Stromal cell of bone marrow (primary cell): ENCODE measurements around the gene HPS1.
A peak's percentile ranks its signal among the peaks of the same experiment; 100 is the strongest.

Source experiments
- DNase-seq: peaks from one replicate; pipeline ENCODE4 v3.0.0-alpha.2; 2012; ENCODE audit warnings: low read depth

HPS1 gene

DNA sequence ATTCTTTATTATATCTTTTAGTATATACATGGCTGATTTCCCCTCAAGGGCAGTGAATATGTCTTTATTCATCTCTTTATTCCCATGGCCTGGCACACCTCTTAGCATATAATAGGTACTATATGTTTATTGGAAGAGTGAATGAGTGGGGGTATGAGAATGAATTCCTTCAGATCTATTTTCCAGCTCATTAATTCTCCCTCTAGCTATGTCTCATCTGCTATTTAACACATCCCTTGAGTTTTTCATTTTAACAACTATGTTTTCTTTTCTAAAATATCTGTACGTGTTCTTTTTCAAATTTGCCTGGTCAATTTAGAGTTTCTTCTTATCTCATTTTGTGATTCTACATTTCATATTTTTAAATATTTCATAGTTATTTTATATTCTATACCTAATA lies 14.4 kb downstream of the HPS1 start:
- no peak for DNase-seq

- DNase-seq = no peak
Measured at GRCh38 chr10:98431016-98431415, 15.7 kb downstream of the HPS1 start.

DNA sequence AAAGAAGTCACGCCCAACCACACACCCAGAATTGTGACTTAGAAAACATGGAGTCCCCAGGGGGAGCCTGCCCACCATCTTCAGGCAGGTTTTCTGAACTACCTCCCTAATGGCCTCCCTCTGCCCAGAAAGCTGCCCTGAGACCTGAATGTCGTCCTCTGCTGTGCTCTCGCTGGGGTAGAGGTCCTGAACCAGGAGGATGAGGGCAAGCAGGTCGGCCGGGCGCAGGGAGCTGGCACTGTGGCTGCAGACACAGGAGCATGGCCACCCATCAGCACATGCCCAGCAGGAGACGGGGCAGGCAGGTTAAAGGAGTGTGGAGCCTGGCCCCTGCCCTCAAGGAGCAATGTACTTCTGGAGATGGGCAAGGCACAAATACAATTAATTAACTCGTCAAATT lies 16.3 kb downstream of the HPS1 start:
- DNase-seq = no peak

DNA sequence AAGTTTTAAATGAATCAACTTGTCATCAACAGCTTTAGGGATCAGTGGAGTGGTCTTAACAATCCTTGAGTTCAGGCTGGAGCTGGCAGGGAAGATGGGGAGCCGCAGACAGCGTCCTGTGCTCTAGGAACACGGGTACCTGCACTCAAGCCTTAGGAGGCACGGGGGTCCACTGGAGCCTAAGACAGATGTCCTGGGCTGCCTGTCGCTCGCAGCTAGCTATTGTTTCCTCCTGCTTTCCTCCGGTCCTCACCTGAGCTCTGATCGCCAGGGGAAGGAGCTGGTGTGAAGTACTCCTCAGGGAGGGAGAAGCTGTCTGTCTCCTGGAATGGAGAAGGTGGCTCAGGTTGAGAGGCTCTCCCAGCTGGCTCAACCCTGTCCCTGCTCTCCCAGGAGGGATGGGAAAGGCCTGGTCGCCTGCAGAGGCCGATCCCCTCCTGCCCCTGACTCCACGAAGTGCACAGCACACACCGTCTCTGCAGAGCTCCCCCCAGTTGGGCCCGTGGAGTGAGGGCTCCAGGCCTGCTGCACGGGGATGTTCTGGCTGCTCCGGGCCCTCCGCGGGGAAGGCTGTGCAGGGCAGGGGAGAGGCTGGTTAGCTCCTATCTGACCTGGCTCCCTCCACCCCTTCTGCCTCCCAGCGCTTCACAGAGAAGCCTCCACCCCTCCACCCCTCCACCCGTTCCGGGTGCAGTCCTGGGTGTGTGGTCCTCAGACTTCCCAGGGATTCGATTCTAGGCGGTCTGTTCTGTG lies 17.2 kb downstream of the HPS1 start:
- DNase-seq = no peak

DNA sequence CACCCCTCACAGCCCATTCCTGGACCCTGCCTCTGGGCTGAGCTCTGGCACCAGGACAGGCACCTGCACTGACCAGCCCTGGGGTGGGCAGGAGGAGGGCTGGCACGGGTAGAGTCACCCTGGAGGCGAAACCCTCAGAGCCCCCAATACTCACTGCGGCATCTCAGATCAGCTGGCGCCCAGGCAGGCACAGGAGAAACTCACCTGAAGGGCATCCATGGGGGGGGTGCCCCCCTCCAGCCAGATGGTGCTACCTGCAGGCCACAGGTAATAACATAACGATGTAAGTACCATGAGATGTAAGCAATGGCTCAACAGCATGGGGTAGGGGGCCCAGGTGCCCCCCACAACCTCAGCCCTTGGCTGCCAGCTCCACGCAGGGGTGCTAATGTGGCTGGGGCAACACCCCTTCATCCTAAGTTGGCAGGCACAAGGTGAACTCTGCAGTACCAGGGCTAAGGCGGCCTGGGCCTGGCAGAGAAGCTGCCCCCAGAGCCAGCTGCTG lies 19.7 kb downstream of the HPS1 start:
- DNase-seq = no peak

DNA sequence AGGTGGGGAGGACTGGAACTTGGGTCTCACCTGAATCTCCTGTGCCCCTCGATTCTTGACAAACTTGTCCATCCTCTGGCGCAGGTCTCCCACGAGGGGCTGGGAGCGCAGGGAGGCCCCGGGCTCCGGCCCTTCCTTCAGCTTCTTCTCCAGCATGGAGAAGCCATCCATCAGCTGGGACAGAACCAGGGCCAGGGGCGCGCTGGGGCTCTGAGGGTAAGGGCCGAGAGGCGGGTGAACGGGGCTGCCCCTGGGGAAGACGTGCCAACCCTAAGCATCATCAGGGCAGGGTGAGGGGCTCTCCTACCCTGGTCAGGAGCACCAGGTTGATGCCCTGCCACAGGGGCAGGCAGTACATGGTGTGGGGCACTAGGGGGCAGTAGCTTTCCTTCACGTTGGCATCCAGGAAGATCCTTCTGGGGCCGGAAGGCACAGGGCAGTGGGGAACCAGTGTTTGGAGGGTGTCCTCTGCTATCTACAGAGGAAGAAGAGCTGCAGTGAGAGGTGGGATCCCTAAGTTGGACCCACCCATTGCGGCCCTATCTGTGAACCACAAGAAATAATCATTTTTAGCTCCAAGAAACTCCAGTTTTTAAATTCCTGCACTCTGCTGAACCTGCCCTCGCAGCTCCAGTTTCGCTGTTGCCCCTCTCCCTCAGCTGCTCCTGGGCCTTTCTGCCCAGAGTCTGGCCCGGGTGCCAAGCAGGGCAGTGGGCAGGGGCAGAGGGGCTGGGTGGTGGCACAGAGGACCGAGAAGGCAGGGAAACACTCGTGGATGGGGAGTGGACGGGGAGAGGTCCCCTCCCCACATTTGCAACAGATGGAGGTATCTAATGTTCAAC lies 21.0 kb downstream of the HPS1 start:
- DNase-seq = no peak

DNA sequence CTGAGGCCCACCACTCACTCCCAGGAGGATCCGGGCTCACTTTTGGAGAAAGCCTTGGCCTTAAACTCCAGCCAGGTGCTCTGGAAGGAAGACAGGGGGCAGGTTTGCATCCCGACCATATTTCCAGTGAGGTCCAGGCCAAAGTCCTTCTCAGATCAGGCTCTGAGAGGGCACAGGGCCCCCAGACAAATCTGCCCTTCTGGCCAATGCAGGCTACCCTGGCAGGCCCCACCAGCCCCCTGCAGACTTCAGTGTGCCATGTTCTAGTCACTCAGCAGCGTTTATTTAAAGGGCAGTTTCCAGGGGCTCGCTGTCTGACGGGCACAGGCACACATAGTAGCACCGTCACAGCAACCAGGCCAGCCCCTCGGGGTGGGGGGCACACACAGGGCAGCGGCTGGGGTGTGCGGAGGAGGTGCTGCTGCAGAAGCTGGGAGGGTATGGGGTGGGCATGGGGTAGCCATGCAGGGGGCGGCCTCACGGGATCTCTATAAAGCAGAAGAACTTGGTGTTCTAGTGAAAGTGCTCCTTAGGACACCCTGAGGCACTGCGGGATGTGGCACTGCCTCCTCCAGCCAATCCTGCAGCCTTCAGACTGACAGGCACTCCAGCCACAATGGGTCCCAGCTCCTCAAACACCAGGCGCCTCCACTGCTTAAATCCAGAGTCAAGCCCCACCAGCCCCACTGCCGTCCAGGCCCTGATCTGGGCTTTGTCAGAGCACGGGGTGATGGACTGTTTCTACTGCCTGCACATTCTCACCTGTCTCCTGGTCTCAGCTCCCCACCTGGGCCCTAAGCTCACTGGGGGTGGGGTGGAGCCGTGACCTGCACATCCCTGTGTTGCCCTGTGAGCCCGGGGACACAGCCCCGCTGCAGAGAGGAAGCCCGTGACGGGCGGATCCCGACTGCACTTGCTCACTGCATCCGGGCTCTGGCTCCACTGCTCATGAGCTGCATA lies 22.2 kb downstream of the HPS1 start:
- no peak for DNase-seq

DNA sequence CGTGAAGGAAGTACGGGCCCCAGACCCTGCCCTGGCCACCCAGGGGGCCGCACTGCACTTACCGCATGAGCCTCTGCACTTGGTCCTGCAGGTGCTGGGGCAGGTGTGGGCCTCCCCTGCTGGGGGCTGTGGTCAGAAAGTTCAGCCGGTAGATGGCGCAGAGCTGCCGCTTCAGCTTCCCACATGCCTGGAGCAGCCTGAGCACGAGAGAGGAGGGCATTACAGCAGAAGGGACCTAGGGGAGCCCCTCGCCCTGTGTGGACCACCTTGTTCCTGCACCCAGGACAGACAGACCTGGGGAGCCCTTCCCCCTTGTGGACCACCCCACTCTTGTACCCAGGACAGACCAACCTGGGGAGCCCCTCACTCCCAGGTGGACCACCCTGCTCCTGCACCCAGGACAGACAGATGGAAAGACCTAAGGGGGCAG lies 23.0 kb downstream of the HPS1 start:
- DNase-seq = no peak

DNA sequence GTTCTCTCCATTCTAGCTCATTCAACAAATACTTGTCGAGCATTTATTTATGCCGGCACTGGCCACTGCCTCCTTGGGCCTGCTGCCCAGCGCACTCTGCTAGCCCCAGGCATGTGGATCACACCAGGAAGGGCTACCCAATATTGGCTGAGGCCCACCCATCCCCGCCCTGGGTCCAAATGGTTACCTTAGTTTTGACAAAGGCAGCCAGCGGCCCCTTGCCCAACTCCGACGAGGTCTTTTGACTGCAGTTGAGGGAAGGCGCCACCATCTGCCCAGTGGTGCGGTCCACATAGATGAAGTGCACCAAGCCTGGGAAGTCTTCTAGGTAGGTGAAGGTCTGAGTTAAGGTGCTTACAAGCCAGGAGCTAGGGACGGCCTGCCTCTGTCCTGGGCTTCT lies 24.6 kb downstream of the HPS1 start:
- no peak for DNase-seq

GRCh38 chr10:98420786-98421185 lies 25.9 kb downstream of the HPS1 start:
- no peak for DNase-seq

DNA sequence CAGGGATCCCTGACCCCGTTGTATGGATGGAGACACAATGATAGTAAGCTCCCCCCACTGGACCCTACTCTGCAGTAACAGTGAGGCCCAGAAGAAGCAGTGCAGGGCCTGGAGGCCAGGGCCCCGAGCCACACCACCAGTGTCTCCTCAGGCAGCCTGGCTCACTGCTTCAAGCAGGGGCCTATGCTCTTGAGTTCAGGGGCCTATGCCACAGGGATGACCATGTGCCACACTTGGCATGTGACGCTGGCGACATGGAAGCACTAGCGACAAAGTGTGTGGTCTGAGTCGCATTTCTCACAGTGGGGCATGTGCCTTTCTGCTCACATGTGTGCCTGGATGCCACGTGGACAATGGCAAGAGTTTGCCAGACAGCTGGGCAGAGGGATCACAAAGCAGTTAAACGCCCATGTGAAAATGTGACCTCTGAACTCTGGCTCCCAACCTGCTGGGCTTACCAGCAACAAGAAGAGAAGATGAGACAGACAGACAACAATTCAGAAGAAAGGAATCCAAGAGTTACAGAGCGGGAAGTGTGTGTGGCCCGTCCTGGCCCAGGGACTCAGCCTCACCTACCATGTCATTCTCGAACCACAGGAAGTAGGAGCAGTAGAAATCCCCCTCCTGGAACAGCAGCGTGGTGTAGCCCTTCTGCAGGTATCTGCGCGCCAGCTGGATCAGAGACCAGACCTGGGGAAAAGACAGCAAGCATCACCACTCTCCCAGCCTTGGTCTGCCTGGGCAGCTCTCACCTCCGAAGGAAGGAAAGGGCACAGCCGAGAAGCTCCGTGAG lies 27.1 kb downstream of the HPS1 start:
- DNase-seq = no peak

DNA sequence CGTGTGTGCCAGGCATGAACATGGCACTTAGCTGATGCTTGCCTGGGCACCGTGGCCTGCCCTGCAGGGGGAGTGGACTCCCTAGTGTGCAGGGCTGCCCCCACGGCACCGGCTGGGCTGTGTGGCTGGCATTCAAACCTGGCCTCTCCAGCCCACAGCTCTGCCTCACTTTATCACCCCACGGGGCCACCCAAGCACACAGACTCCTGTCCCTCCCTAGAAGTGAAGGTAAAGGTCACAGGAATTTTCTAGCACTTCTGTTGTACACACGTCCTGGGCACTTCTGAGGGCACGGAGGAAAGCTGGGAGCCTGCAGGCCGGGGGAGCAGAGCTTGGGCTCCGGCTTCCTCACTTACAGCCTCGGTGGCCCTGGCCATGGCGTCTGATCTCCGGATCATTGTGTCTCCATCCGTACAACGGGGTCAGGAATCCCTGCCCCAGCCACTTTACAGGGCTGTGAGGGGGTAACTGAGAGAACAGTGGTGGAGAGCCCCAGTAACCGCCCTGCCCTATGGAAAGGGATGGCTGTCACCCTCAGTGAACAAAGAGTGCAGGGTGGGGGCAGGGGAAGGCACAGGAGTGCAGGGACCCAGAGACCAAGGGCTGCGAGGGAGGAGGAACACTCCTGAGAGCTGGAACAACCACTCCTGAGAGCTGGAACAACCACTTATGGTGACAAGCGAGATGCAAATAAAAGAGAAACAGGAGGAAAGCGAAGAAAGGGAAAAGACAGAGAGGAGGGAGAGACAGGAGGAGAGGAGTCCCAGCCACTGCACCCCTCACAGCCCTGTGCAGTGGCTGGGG lies 27.9 kb downstream of the HPS1 start:
- DNase-seq = no peak

GRCh38 chr10:98417973-98418664 lies 28.6 kb downstream of the HPS1 start:
- DNase-seq = no peak

DNA sequence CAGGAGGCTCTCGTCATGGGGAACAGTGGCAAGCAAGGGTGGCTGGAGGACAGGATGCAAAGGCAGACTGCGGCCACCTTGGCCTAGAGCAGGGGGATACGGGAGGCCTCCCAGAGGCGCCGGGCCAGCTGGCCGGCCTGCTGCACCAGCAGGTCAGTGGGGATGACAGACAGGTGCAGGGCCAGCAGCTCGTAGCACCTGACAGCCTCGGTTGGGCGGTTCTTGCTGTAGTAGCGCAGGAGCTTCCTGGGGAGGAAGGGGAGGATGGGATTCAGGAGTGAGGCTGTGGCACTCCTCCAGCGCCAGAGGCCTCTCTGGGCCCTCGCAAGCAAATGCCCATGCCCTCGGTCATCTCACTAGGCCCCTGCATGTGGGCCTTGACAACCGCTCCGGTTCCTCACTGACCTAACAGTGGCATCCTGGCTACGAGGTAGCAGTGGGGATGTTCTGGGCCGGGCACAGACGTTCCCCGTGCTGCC lies 29.2 kb downstream of the HPS1 start:
- no peak for DNase-seq

- DNase-seq = no peak
Measured at GRCh38 chr10:98416606-98417388, 29.9 kb downstream of the HPS1 start.

- no peak for DNase-seq
Measured at GRCh38 chr10:98415731-98416119, 31.0 kb downstream of the HPS1 start.

GRCh38 chr10:98414932-98415730 lies 31.6 kb downstream of the HPS1 start, which contains the start of gene PYROXD2:
Gene PYROXD2, minus strand, starts transcription at chr10:98415182. Its CDS starts 47 bp downstream, at chr10:98415135.
- DNase-seq = peak; percentile 78

- DNase-seq = no peak
Measured at GRCh38 chr10:98414578-98414931, 32.2 kb downstream of the HPS1 start.
